Right lobe of liver (tissue), 6 donors: ENCODE measurements around the gene IL1RN. TPM values are rescaled to one million over a fixed set of nuclear protein-coding genes. Genes with fewer than 3 reads are reported as not detected.

Source experiments
- ATAC-seq, 4 donors: fragments of 200-7000 bp; cut with Tn5 transposase; one replicate each; pipeline ENCODE4 v1.9.1; 2020; ENCODE audit warnings: mild to moderate bottlenecking in 4 of 4, moderate library complexity in 4 of 4
- DNase-seq, 3 donors: peaks; one replicate each; pipeline ENCODE4 v3.0.0-alpha.2; 2020
- H3K27ac ChIP-seq, 3 donors: fragments of 200-600 bp; one replicate each; pipeline ENCODE4 v1.8.0; 2022
- H3K27me3 ChIP-seq, 2 donors: fragments of 200-600 bp; one replicate each; pipeline ENCODE4 v1.8.0; 2022
- H3K36me3 ChIP-seq, 4 donors: fragments of 200-600 bp; sonication (generic) in 1 of 4; one replicate each; pipeline versions ENCODE4 v1.5.1 to v1.8.0; 2017 to 2022; ENCODE audit warnings: control low read depth in 1 of 4
- H3K4me1 ChIP-seq, 4 donors: fragments of 200-600 bp; sonication (generic) in 1 of 4; one replicate each; pipeline versions ENCODE4 v1.5.1 to v1.8.0; 2017 to 2022; ENCODE audit warnings: control low read depth in 1 of 4
- H3K4me3 ChIP-seq, 3 donors: fragments of 200-600 bp; one replicate each; pipeline ENCODE4 v1.8.0; 2022
- H3K9me3 ChIP-seq, 4 donors: fragments of 200-600 bp; sonication (generic) in 1 of 4; one replicate each; pipeline versions ENCODE4 v1.5.1 to v1.8.0; 2017 to 2022; ENCODE audit warnings: control low read depth in 1 of 4
- POLR2A ChIP-seq: fragments of 450-650 bp; IDR thresholded peaks from one replicate; pipeline ENCODE4 v1.6.1; 2017; ENCODE audit warnings: antibody characterized with exemption, mild to moderate bottlenecking
- WGBS: methylation state at CpG from one replicate; pipeline ENCODE4 v1.1.6; 2018; ENCODE audit warnings: low coverage, low lambda C conversion rate; ENCODE audit not compliant: insufficient coverage; ENCODE audit errors: missing lambda C conversion rate; 5-methylcytosine and 5-hydroxymethylcytosine counted together
- intact Hi-C, 2 donors: fragments of 100-400 bp; cut with DNase I; formaldehyde crosslinking; loops; one replicate each; pipeline versions ENCODE4 v1.11.2 to v1.14.1; 2022
- total RNA-seq, 6 experiments: library from RNA; depleted of rRNA in 2 of 6; stranded (reverse); fragments of >200 nt in 2 of 6; fragmentation: NEBNext Ultra II Directional in 3 of 6; extraction: Animal tissue kit (Norgen Biotek cat#: 25700) in 3 of 6; gene quantifications; one replicate each; pipeline versions ENCODE4 v1.1.0 to v1.2.4, GENCODE V29; 2016 to 2023
- TF ChIP-seq, protein P1 (sequence below), 4 donors: fragments of 200-600 bp in 3 of 4; fragments of 450-650 bp in 1 of 4; IDR thresholded peaks; one replicate each; pipeline versions ENCODE4 v1.5.1 to v1.8.0; 2016 to 2022; ENCODE audit warnings: antibody characterized with exemption in 4 of 4, mild to moderate bottlenecking in 2 of 4
- donor health status: DM: no; HTN: yes; CAD: no.
- donor health status: DM: no; HTN: no; CAD: no.
- donor health status: DM: no; HTN: no; CAD: no.
- donor health status: DM: no; HTN: yes; CAD: no.
- donor health status: DM: no; HTN: yes; CAD: no.

IL1RN gene
- total RNA-seq, 6 experiments from 2014 or later = 14.5 to 98.1 (median 43.9) TPM

DNA sequence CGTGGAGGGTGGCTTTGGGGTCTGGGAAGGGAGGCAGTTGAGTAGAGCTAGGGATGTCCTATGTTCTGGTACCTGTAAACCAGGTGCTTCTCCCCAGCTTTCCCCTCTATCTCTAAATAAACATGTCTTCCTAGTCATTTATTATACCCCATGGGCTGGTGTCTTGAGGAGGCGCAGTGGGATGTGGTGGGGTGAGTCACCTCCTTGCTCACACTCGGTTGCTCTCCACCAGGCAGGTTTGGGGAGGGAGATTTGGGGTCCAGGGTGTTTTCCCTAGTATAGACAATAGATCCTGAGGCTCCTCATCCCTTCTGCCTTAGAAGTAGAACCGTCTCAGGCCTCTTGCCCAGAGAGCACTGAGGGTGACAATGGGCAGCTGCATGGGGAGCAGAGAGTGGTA is 51.5 kb downstream of the IL1RN start:
- WGBS = 89% methylated on average over 3 of the region's 4 CpGs
- intact Hi-C loops = no loop called here
- Histone ChIP-seq H3K4me1 (peaks cover 0 to 27% (median 8%) of the 10 kb centered on the region in 4 donors), H3K4me3 (no peak overlapping the region), H3K36me3 (no peaks in the 10 kb centered on the region), H3K27ac (no peak overlapping the region), H3K27me3 (no peaks in the 10 kb centered on the region), H3K9me3 (no peaks in the 10 kb centered on the region)
- DNase-seq (no peak), ATAC-seq (no peak)
- TF ChIP-seq, protein P1, sequence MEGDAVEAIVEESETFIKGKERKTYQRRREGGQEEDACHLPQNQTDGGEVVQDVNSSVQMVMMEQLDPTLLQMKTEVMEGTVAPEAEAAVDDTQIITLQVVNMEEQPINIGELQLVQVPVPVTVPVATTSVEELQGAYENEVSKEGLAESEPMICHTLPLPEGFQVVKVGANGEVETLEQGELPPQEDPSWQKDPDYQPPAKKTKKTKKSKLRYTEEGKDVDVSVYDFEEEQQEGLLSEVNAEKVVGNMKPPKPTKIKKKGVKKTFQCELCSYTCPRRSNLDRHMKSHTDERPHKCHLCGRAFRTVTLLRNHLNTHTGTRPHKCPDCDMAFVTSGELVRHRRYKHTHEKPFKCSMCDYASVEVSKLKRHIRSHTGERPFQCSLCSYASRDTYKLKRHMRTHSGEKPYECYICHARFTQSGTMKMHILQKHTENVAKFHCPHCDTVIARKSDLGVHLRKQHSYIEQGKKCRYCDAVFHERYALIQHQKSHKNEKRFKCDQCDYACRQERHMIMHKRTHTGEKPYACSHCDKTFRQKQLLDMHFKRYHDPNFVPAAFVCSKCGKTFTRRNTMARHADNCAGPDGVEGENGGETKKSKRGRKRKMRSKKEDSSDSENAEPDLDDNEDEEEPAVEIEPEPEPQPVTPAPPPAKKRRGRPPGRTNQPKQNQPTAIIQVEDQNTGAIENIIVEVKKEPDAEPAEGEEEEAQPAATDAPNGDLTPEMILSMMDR (IDR thresholded peaks at IDR 0.05) = no peak
- TF ChIP-seq POLR2A = no peak

DNA sequence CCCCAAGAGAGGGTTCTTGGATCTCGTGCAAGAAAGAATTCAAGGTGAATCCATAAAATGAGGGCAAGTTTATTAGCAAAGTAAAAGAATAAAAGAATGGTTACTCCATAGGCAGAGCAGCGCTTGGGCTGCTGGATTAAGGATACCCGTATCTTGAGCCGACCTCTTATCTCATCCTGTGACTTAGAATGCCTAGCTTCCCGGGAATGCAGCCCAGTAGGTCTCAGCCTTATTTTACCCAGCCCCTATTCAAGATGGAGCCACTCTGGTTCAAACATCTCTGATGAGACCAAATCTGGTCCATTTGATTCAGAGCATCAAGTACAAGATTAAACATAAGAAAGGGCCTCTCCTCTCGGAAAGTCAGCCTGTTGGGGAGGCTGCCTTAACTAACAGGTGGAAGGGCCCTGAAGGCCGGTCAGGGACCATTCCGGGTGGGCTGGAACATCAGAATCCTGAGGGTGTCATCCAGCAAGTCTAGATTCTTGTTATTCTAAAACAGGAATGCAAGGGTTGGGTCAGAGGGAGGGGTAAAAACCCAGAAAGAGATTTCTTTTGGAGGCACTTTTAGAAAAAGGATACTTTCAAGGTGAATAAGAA is 52.1 kb downstream of the IL1RN start:
- intact Hi-C loops = no loop called here
- no peaks in the 10 kb centered on the region for H3K27me3 ChIP-seq
- ATAC-seq (no peak), DNase-seq (no peak)
- H3K9me3 ChIP-seq = no peaks in the 10 kb centered on the region
- no peak overlapping the region for H3K4me3 ChIP-seq
- WGBS = 74% methylated on average over 8 of the region's 8 CpGs
- peak overlapping the region in 1 of 3 donors; percentile 69 for H3K27ac ChIP-seq
- TF ChIP-seq, protein P1 (IDR thresholded peaks at IDR 0.05) = no peak
- TF ChIP-seq POLR2A = no peak
- no peaks in the 10 kb centered on the region for H3K36me3 ChIP-seq
- peaks cover 0 to 34% (median 9%) of the 10 kb centered on the region in 4 donors for H3K4me1 ChIP-seq

DNA sequence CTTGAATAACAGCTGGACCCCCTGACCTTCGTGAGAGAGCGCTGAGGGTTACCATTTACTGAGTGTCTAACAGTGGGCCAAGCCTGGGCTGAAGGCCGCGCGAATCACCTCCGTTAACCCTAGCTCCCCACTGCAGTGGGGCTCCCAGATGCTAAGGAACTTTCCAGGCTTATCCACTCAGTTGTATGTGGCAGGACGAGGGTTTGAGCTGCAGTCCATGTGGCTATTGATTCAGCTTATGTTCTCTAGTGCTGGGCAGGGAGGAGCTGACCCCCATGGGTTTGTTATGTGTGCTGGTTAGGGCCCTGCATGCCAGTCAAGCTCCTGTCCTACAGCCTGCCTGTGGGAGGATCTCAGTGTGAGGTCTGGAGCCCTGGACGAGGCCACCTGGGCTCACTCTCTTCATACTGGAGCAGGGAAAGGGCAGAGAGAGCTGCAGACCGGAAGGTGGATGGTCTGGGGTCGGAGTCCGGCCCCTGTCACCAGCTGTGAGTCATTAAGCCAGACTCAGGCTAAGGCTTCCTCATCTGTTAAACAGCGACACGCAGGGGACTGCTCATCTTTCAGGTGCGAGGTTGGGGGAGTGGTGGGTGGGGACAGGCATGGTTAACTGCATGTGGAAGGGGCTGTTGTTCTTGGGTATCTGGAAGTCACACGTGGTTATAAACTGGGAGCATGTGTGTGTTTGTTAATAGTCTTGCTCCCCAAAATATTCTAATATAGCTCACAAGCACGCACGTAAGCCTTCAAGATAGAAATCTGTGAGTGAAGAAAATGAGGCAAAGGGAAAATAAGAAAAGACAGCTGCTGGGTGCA is 52.9 kb downstream of the IL1RN start:
- peak overlapping the region; percentile 54 to 70 (median 69) for H3K27ac ChIP-seq
- peaks cover 0 to 40% (median 14%) of the 10 kb centered on the region in 4 donors for H3K4me1 ChIP-seq
- no peaks in the 10 kb centered on the region for H3K27me3 ChIP-seq
- H3K9me3 ChIP-seq = no peaks in the 10 kb centered on the region
- ATAC-seq (peak; percentile 13 to 74 (median 43)), DNase-seq (no peak)
- 65% methylated on average over 10 of the region's 17 CpGs for WGBS
- H3K36me3 ChIP-seq = no peaks in the 10 kb centered on the region
- TF ChIP-seq, protein P1 (IDR thresholded peaks at IDR 0.05) = no peak
- TF ChIP-seq POLR2A = peak; percentile 38
- intact Hi-C loops = no loop called here
- no peak overlapping the region for H3K4me3 ChIP-seq

DNA sequence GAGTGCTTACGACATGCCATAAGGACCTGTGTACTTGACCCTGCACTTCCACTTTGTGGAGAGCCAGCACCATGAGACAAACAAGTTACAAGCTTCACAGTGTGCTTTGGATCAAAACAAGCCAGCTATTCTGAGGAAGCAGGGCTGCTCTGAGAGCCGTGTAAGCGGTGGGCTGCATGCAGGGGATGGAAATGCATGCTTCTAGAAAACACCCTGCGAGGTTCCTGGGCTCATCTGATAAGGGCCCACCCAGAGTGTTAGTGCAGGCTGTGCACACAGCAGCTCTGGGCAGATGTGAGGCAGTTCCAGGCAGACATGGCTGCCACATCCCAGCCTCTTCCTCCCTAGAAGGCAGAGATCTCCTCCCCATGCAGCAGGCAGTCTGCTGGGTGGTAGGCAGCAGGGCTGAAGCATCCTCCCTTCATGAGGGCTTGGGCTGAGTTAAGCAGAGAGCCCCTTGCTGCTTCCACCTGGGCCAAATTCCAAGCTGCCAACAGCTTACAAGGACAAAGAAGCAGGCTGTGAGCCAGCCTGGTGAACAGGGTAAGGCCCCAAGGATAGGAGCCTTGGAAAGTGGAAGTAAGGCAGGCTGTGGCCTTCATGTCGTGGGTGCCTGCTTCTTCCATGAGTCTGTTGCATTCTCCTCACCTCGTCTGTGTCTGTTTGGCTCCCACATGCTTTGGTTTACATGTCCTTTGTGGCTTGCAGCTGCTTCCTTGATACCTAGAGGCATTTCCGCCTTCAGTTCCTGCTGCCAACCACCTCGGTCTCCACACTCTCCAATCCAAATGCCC is 54.1 kb downstream of the IL1RN start:
- H3K4me3 ChIP-seq = no peak overlapping the region
- H3K4me1 ChIP-seq = peaks cover 0 to 51% (median 20%) of the 10 kb centered on the region in 4 donors

More for the DNA sequence above, 54.1 kb downstream of the IL1RN start:
- TF ChIP-seq, protein P1 (IDR thresholded peaks at IDR 0.05) = no peak
- no peak for TF ChIP-seq POLR2A
- no peaks in the 10 kb centered on the region for H3K27me3 ChIP-seq
- peak; percentile 66 to 82 (median 73) for ATAC-seq
- peak in 1 of 3 donors; percentile 37 for DNase-seq
- 32% methylated on average over 4 of the region's 8 CpGs for WGBS
- H3K36me3 ChIP-seq = no peaks in the 10 kb centered on the region
- H3K9me3 ChIP-seq = no peaks in the 10 kb centered on the region
- H3K27ac ChIP-seq = peak overlapping the region; percentile 54 to 70 (median 69)
- intact Hi-C loops = no loop called here
